ENCODE data around the gene IL17A. TPM values are rescaled to one million over a fixed set of nuclear protein-coding genes. Genes with fewer than 3 reads are reported as not detected.

The IL17A gene
- total RNA-seq, 1 donor from 2014 or later = not detected

- H3K4me1 ChIP-seq = no peaks in the 10 kb centered on the region
- H3K27ac ChIP-seq = no peak overlapping the region
- TF ChIP-seq, protein P1, sequence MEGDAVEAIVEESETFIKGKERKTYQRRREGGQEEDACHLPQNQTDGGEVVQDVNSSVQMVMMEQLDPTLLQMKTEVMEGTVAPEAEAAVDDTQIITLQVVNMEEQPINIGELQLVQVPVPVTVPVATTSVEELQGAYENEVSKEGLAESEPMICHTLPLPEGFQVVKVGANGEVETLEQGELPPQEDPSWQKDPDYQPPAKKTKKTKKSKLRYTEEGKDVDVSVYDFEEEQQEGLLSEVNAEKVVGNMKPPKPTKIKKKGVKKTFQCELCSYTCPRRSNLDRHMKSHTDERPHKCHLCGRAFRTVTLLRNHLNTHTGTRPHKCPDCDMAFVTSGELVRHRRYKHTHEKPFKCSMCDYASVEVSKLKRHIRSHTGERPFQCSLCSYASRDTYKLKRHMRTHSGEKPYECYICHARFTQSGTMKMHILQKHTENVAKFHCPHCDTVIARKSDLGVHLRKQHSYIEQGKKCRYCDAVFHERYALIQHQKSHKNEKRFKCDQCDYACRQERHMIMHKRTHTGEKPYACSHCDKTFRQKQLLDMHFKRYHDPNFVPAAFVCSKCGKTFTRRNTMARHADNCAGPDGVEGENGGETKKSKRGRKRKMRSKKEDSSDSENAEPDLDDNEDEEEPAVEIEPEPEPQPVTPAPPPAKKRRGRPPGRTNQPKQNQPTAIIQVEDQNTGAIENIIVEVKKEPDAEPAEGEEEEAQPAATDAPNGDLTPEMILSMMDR (IDR thresholded peaks at IDR 0.05) = no peak
- H3K27me3 ChIP-seq = no peaks in the 10 kb centered on the region
- no peaks in the 10 kb centered on the region for H3K36me3 ChIP-seq
- DNase-seq (no peak), ATAC-seq (no peak)
- no peaks in the 10 kb centered on the region for H3K9me3 ChIP-seq
- intact Hi-C loops (cut with DNase I) = no loop called here
- H3K4me3 ChIP-seq = no peak overlapping the region
Measured at GRCh38 chr6:52157301-52157941, 28.8 kb upstream of the IL17A start.

GRCh38 chr6:52160472-52161104, 25.6 kb upstream of the IL17A start:
- ATAC-seq (no peak), DNase-seq (no peak)
- Histone ChIP-seq H3K9me3 (no peaks in the 10 kb centered on the region), H3K4me1 (no peaks in the 10 kb centered on the region), H3K27me3 (no peaks in the 10 kb centered on the region), H3K4me3 (no peak overlapping the region), H3K36me3 (no peaks in the 10 kb centered on the region), H3K27ac (no peak overlapping the region)
- TF ChIP-seq, protein P1 (IDR thresholded peaks at IDR 0.05) = no peak
- intact Hi-C loops (cut with DNase I) = no loop called here

GRCh38 chr6:52161689-52162438, 24.3 kb upstream of the IL17A start:
- H3K27me3 ChIP-seq = peaks cover 5% of the 10 kb centered on the region
- H3K9me3 ChIP-seq = no peaks in the 10 kb centered on the region
- H3K27ac ChIP-seq = no peak overlapping the region
- intact Hi-C loops (cut with DNase I) = no loop called here
- no peak for ATAC-seq
- DNase-seq = no peak
- no peaks in the 10 kb centered on the region for H3K4me1 ChIP-seq
- H3K4me3 ChIP-seq = no peak overlapping the region
- no peaks in the 10 kb centered on the region for H3K36me3 ChIP-seq
- TF ChIP-seq, protein P1 (IDR thresholded peaks at IDR 0.05) = no peak

DNA sequence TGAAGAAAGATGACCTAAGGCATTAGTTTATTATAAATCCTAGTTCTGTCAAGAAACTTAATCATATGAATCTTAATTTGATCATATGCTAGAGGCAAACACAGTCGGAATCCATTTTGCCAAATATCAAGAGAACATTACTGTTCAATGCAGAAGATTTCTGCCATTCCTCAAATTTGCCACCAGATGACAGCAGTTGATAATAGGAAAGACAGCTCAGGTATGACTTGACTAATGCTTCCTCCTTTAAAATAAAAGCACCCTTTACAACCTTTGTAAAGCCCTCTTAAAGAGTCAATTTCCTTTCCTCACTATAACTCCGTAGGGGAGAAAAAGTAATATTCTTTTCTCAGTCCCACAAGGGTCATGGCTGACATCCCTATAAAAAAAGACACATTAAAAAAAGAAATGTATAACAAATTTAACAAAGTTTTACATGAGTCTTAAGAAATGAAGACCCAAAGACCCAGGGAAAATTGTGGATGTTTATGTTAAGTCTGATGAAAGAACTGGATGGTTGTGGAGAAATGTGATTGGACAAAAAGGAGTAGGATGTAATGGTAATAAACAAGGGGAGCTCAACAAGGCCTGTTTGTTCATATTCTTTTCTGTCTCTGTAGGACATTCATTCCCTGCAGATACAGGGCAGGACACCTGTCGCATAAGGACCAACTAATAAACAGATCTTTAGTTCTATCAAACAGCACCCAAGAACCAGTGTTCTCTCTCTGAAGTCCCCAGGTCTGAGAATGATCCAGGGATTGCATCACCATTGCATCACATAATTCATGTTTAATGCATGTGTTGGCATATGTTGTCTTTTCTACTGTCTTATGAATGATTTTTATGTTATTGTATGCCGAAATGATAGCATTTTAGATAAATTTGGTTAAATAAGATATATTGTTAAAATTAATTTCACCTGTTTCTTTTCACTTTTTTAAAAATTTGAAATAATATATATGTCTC, 23.0 kb upstream of the IL17A start:
- peaks cover 11% of the 10 kb centered on the region for H3K27me3 ChIP-seq
- H3K9me3 ChIP-seq = no peaks in the 10 kb centered on the region
- TF ChIP-seq, protein P1 (IDR thresholded peaks at IDR 0.05) = peak; percentile 61
- no peak for DNase-seq
- H3K4me3 ChIP-seq = no peak overlapping the region
- H3K36me3 ChIP-seq = no peaks in the 10 kb centered on the region
- no peaks in the 10 kb centered on the region for H3K4me1 ChIP-seq
- intact Hi-C loops (cut with DNase I) = no loop called here
- H3K27ac ChIP-seq = no peak overlapping the region
- peak; percentile 52 for ATAC-seq
